ENCODE data around the gene ZFHX3.

Gene ZFHX3

GRCh38 chr16:73040735-73041402 lies 7.1 kb downstream of the ZFHX3 start:
- DNase-seq (ENCODE audit: low read depth): no peak

- DNase-seq (ENCODE audit: low read depth): no peak
These were observed 7.8 kb downstream of the ZFHX3 start for GRCh38 chr16:73040136-73040535.

GRCh38 chr16:73037845-73038570 lies 9.9 kb downstream of the ZFHX3 start:
- DNase-seq (ENCODE audit: low read depth): no peak

GRCh38 chr16:73037331-73037745 lies 10.6 kb downstream of the ZFHX3 start:
- DNase-seq (ENCODE audit: low read depth): no peak

GRCh38 chr16:73036074-73036826 lies 11.7 kb downstream of the ZFHX3 start:
- DNase-seq (ENCODE audit: low read depth): no peak

- no peak for DNase-seq (ENCODE audit: low read depth)
These were observed 13.6 kb downstream of the ZFHX3 start for GRCh38 chr16:73034374-73034773.

GRCh38 chr16:73033271-73033998 lies 14.5 kb downstream of the ZFHX3 start:
- no peak for DNase-seq (ENCODE audit: low read depth)

GRCh38 chr16:73032541-73033270 lies 15.2 kb downstream of the ZFHX3 start:
- no peak for DNase-seq (ENCODE audit: low read depth)

GRCh38 chr16:73031984-73032383 lies 15.9 kb downstream of the ZFHX3 start:
- no peak for DNase-seq (ENCODE audit: low read depth)

GRCh38 chr16:73031155-73031866 lies 16.6 kb downstream of the ZFHX3 start:
- no peak for DNase-seq (ENCODE audit: low read depth)

GRCh38 chr16:73028721-73029361 lies 19.1 kb downstream of the ZFHX3 start:
- no peak for DNase-seq (ENCODE audit: low read depth)

- DNase-seq (ENCODE audit: low read depth): no peak
These were observed 19.7 kb downstream of the ZFHX3 start for GRCh38 chr16:73028263-73028662.

- DNase-seq (ENCODE audit: low read depth): no peak
These were observed 20.2 kb downstream of the ZFHX3 start for GRCh38 chr16:73027685-73028111.

- no peak for DNase-seq (ENCODE audit: low read depth)
These were observed 20.9 kb downstream of the ZFHX3 start for GRCh38 chr16:73026754-73027684.

- no peak for DNase-seq (ENCODE audit: low read depth)
These were observed 22.1 kb downstream of the ZFHX3 start for GRCh38 chr16:73025856-73026210.

- DNase-seq (ENCODE audit: low read depth): no peak
These were observed 22.6 kb downstream of the ZFHX3 start for GRCh38 chr16:73025151-73025855.

GRCh38 chr16:73024571-73025105 lies 23.3 kb downstream of the ZFHX3 start:
- no peak for DNase-seq (ENCODE audit: low read depth)

All from T follicular helper cell (primary cell).